SJCRH30 (cell line): ENCODE data around the gene GRAPL. TPM values are rescaled to one million over a fixed set of nuclear protein-coding genes. Genes with fewer than 3 reads are reported as not detected.
"Not testable (repeated sequence)": the region's sequence is repeated elsewhere in the genome, so short reads cannot be mapped to it uniquely, and the experiment has no call there.

Experiments
- DNase-seq, 2 experiments: peaks; one replicate each; pipeline ENCODE4 v3.0.0-alpha.2; 2015 to 2020
- H3K27ac ChIP-seq: fragments of 250-450 bp; sonication (Bioruptor Pico); 2 replicates; pipeline ENCODE4 v1.5.1; 2020; ENCODE audit warnings: mild to moderate bottlenecking, moderate library complexity
- H3K27me3 ChIP-seq: fragments of 250-450 bp; sonication (Bioruptor Pico); 2 replicates; pipeline ENCODE4 v1.5.1; 2020; ENCODE audit warnings: mild to moderate bottlenecking, moderate library complexity
- H3K36me3 ChIP-seq: fragments of 250-450 bp; sonication (Bioruptor Pico); 2 replicates; pipeline ENCODE4 v1.5.1; 2020; ENCODE audit warnings: mild to moderate bottlenecking, moderate library complexity
- H3K4me1 ChIP-seq: fragments of 250-450 bp; sonication (Bioruptor Pico); 2 replicates; pipeline ENCODE4 v1.5.1; 2020; ENCODE audit warnings: mild to moderate bottlenecking, moderate library complexity
- H3K4me3 ChIP-seq: fragments of 250-450 bp; sonication (Bioruptor Pico); 2 replicates; pipeline ENCODE4 v1.5.1; 2020; ENCODE audit warnings: mild to moderate bottlenecking, moderate library complexity
- H3K9me3 ChIP-seq: fragments of 250-450 bp; sonication (Bioruptor Pico); replicated peaks from 2 replicates; pipeline ENCODE4 v1.5.1; 2020; ENCODE audit warnings: mild to moderate bottlenecking, moderate library complexity
- total RNA-seq: library from RNA; depleted of rRNA; stranded (reverse); fragments of >200 nt; shearing (Covaris generic); gene quantifications from 2 replicates; pipeline ENCODE4 v1.2.3, GENCODE V29; 2014; rRNA removed

The GRAPL gene
- total RNA-seq, result 0.40 and 0.48 TPM in 2 replicates

DNA sequence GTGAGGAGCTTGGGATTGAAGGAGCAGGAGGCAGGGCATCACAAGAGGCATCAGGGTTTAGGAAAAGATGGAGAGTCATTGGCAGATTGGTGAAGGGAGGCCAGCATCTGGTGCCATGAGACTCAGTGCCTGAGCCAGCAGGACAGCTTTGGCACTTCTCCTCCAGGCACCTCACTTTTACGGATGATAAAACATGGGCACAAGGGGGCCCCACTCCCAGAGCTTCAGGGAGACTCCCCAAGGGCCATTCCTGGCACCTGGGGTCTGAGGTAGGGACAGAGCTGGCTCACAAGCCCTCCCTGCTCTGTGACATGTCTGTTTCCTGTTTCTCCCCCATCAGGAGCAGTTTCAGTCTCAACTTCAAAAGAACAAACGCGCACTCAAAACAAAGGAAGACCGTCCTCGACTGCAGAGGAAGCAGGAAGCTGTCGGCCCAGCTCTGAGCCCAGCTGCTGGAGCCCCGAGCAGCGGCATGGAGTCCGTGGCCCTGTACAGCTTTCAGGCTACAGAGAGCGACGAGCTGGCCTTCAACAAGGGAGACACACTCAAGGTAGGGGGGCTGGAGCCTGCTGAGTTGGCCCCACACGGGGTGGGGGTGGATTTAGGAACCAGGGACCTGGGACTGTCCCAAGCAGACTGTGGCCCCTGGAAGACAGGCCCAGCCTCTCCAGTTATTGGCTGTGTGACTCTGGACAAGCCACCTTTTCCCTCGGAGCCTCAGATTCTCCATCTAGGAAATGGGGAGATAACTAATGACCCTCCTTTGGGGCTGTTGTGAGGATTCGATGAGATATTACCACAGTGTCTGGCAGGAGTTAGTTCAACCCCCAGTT is at the start of gene GRAPL:
Gene GRAPL, plus strand, starts transcription at position 442 of the 833 bp plus-strand sequence. Its CDS starts 31 bp downstream, at position 473.
- not testable (repeated sequence) for H3K9me3 ChIP-seq, DNase-seq, H3K27ac ChIP-seq, H3K4me3 ChIP-seq, H3K4me1 ChIP-seq, H3K36me3 ChIP-seq, H3K27me3 ChIP-seq

DNA sequence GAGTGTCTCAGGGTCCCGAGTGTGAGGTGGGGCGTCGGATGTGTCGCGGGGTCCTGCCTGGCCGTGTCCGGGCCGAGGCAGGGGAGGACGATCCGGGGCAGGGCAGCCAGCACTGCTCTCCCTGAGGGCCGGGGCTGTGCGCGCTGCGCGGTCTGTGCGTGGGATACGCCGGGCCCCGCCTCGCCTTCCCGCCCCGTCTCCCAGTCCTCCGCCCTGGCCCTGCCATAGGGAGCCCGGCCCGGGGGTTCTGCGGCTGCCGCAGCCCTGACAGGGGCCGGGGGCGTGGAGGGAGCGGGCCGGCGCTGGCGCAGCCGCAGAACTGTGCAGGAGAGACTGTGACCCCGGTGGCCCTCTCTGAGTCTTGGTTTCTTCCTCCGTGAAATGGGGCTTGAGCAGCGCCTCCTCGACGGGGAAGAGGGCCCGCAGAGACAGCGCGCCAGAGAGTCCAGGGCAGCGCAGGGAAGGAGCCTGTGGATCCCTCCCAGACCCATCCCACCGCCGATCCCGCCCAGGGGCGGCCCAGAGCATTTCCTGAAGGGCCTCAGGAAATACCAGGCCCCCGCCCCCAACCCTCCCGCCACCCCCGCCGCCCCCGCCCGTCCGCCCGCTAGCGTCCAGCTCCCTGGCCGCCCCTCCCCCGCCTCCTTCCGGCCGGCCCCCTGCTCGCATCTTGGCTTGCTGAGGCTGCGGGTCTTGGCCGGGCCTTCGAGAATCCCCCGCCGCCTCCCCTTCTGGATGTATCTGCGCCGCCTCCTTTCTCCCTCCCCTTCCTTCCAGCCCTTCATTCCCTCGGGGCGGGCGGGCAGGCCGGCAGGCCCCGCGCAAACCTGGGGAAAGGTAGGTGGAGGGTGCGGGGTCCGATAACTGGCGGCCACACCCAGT is 38.3 kb upstream of the GRAPL start:
- not testable (repeated sequence) for H3K27me3 ChIP-seq, H3K4me3 ChIP-seq, H3K27ac ChIP-seq, H3K36me3 ChIP-seq, H3K9me3 ChIP-seq, H3K4me1 ChIP-seq, DNase-seq

DNA sequence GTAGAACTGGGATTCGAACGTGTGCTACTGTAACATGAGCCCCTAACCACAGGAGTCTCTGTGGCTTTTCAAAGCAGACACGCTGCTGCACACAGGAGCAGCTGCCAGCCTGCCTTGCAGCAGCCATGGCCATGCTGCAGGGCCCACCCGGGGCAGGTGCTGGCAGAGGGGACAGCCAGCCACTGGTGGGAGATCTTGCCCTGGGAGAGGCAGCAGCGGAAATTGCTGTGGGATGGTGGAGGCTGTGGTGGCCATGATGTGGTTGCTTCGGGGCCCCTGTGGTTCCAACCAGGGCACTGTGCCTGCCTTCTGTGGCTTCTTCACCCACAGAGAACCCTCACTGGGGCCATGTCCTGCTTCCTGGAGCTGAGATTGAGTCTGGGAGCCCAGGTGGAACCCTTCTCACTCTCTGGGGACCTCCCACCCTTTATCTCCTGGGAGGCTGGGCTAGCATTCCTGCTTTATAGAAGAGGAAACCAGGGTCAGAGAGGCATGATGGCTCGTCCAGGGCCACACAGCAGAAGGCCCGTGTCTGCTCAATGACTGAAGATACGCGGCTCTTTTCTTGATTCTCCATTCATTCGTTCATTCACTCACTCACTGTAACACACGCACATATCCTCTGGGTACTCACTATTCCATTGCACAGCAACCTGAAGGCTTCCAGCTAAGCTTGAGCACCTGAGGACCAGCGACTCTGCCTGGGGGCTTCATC is 37.2 kb upstream of the GRAPL start:
- not testable (repeated sequence) for H3K27ac ChIP-seq, DNase-seq, H3K27me3 ChIP-seq, H3K4me1 ChIP-seq, H3K36me3 ChIP-seq, H3K9me3 ChIP-seq, H3K4me3 ChIP-seq

DNA sequence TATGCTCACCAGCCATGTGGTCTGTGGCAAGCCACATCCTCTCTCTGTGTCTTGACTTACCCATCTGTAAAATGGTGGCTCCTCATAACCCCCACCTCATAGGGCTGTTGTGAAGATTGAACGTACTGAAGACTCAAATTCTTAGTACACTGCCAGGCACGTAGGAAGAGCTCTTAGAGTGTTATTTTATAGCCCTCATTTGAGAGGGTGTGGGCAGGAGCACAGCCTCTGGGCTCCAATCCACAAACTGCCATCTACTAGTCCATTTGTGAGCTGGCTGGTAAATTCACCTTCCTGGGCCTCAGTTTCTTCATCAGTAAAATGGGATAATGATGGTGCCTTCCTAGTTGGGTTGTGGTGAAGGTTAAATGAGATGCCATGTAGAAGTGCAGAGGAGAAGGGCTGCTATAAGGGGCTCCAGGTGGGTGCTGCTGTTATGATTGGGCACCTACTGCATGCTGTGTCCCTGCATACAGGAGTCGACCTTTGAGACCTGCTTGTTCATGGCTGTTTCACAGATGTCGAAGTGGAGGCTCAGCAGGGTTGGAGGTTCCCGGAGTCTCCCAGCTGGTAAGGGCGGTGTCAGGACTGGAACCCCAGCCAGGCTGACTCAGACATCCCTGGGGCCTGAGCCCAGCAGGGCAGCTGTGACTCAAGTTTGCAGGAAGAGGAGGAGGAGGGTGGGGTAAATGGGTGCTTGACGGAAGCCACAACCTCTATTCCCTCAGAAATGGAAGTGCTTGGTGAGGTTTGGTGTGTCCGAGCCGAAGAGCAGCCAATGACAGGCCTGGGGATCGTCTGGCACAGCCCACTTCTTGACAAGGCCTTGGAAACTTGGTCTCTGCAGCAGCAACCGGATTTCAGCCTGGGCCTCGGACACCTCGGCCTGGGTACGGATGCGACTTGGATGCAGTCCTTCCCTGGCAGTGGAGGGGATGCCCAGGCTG is 34.4 kb upstream of the GRAPL start:
- H3K27me3 ChIP-seq, H3K4me3 ChIP-seq, H3K9me3 ChIP-seq, H3K4me1 ChIP-seq, H3K36me3 ChIP-seq, H3K27ac ChIP-seq: not testable (repeated sequence)
- peak in 1 of 2 experiments; percentile 11 for DNase-seq

- peak in 1 of 2 experiments; percentile 17 for DNase-seq
- H3K36me3 ChIP-seq, H3K9me3 ChIP-seq, H3K4me1 ChIP-seq, H3K27me3 ChIP-seq, H3K4me3 ChIP-seq, H3K27ac ChIP-seq: not testable (repeated sequence)
Observed at GRCh38 chr17:19093684-19094438, 33.5 kb upstream of the GRAPL start.

- not testable (repeated sequence) for H3K4me3 ChIP-seq, H3K27ac ChIP-seq, H3K36me3 ChIP-seq, DNase-seq, H3K9me3 ChIP-seq, H3K4me1 ChIP-seq, H3K27me3 ChIP-seq
Observed at GRCh38 chr17:19108517-19108916, 18.9 kb upstream of the GRAPL start.

GRCh38 chr17:19110189-19111097 is 16.9 kb upstream of the GRAPL start:
- not testable (repeated sequence) for H3K36me3 ChIP-seq, H3K9me3 ChIP-seq, DNase-seq, H3K27ac ChIP-seq, H3K4me3 ChIP-seq, H3K4me1 ChIP-seq, H3K27me3 ChIP-seq

DNA sequence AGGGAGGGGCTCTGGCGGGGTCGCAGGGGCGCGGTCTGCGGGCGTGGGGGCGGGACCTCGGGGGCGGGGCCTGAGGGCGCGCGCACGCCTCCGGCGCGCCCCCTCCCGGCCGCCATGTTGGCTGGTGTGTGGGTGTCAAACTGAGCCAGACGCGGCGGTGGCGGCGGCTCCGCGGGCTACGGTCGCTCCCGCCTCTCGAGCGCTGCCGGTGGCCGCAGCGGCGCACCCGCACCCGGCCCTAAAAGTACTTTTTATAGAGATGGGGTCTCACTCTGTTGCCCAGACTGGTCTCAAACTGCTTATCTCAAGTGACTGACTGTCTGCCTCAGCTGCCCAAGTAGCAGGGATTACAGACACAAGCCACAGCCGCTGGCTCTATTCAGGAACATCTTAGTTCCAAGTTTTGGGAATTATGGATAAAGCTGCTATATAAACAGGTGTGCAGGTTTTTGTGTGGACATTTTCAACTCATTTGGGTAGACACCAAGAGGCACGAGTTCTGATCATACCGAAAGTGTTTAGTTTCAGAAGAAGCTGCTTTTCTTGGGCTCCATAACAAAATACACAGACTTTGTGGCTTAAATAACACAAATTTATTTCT is 16.2 kb upstream of the GRAPL start:
- H3K9me3 ChIP-seq, H3K4me1 ChIP-seq, H3K36me3 ChIP-seq, H3K27me3 ChIP-seq: not testable (repeated sequence)
- H3K4me3 ChIP-seq, result peak overlapping the region; percentile 72
- DNase-seq, result peak in 1 of 2 experiments; percentile 87
- H3K27ac ChIP-seq, result peak overlapping the region; percentile 54

GRCh38 chr17:19111801-19112458 is 15.5 kb upstream of the GRAPL start:
- not testable (repeated sequence) for H3K4me1 ChIP-seq, H3K36me3 ChIP-seq, H3K27me3 ChIP-seq, H3K4me3 ChIP-seq, H3K9me3 ChIP-seq, H3K27ac ChIP-seq, DNase-seq

- H3K27me3 ChIP-seq, DNase-seq, H3K9me3 ChIP-seq, H3K36me3 ChIP-seq, H3K4me1 ChIP-seq, H3K4me3 ChIP-seq, H3K27ac ChIP-seq: not testable (repeated sequence)
Observed at GRCh38 chr17:19112459-19112826, 14.9 kb upstream of the GRAPL start.

GRCh38 chr17:19118695-19119094 is 8.7 kb upstream of the GRAPL start:
- H3K27ac ChIP-seq, H3K9me3 ChIP-seq, H3K27me3 ChIP-seq, DNase-seq, H3K36me3 ChIP-seq, H3K4me1 ChIP-seq, H3K4me3 ChIP-seq: not testable (repeated sequence)

DNA sequence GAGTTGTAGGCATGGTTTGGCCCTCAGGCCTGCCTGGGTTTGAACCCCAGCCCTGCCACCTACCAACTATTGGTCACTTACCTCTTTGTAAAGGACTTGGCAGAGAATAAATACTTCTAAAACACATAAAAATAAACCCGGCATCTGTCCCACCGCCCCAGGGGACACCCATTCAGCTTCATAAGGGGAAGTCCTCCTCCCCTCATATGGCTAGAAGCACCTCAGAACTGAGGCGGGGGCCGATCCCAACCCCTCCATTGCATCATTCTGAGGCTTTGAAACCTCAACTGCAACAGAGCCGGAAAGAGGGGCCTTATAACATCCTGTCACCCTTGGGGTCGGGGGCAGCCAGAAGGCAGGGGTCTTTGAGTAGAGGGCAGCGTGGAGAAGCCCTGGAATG is 2.1 kb upstream of the GRAPL start:
- H3K27ac ChIP-seq, H3K4me1 ChIP-seq, H3K4me3 ChIP-seq, H3K9me3 ChIP-seq, H3K27me3 ChIP-seq, DNase-seq, H3K36me3 ChIP-seq: not testable (repeated sequence)
